B cell (primary cell): ENCODE results near the gene TRPM2. TPM values are rescaled to one million over a fixed set of nuclear protein-coding genes. Genes with fewer than 3 reads are reported as not detected.

Source experiments
- ATAC-seq: fragments of 200-7000 bp; cut with Tn5 transposase; one replicate; pipeline ENCODE4 v1.10.0; 2021; ENCODE audit warnings: low read depth, mild to moderate bottlenecking, moderate number of reproducible peaks, moderate library complexity
- CTCF ChIA-PET: fragments of 350-600 bp; sonication (Branson Sonifier 250); formaldehyde crosslinking; loops from one replicate; lab custom pipeline; 2021; ENCODE audit warnings: antibody characterized with exemption, inconsistent platforms; lab: Charles Lee
- POLR2A ChIA-PET: fragments of 350-600 bp; sonication (Branson Sonifier 250); formaldehyde crosslinking; loops from one replicate; lab custom pipeline; 2021; ENCODE audit warnings: antibody characterized with exemption; lab: Charles Lee
- DNase-seq: peaks from one replicate; pipeline ENCODE4 v3.0.0; 2013
- H2AFZ ChIP-seq: 2 replicates; pipeline ENCODE4 v1.6.1; 2012; ENCODE audit warnings: mild to moderate bottlenecking, low read depth, low read length; ENCODE audit not compliant: insufficient read depth, poor library complexity, severe bottlenecking
- H3K27ac ChIP-seq, 2 donors: 1 replicate in 1 of 2; 2 replicates in 1 of 2; pipeline ENCODE4 v1.5.1; 2012 to 2013; ENCODE audit warnings: low read length in 2 of 2, mild to moderate bottlenecking in 2 of 2, moderate library complexity in 1 of 2
- H3K27me3 ChIP-seq, 4 experiments: fragments of 200-600 bp in 1 of 4; sonication (generic) in 1 of 4; replicated peaks in 1 of 4; 1 replicate in 2 of 4; 2 replicates in 2 of 4; pipeline versions ENCODE4 v1.6.1 to v1.7.0; 2013 to 2016; ENCODE audit warnings: low read length in 3 of 4, mild to moderate bottlenecking in 2 of 4, mixed read lengths in 1 of 4, moderate library complexity in 1 of 4; ENCODE audit not compliant: insufficient read depth in 4 of 4, control insufficient read depth in 3 of 4; ENCODE audit errors: control extremely low read depth in 1 of 4
- H3K36me3 ChIP-seq, 2 experiments: replicated peaks in 1 of 2; 1 replicate in 1 of 2; 2 replicates in 1 of 2; pipeline versions ENCODE4 v1.6.1 to v1.7.1; 2013; ENCODE audit warnings: low read length in 1 of 2; ENCODE audit not compliant: insufficient read depth in 2 of 2, control insufficient read depth in 1 of 2; ENCODE audit errors: control extremely low read depth in 1 of 2, extremely low read depth in 1 of 2
- H3K4me1 ChIP-seq, 2 donors: fragments of 200-600 bp in 1 of 2; sonication (generic) in 1 of 2; 1 replicate in 1 of 2; 2 replicates in 1 of 2; pipeline versions ENCODE4 v1.5.1 to v1.6.1; 2013 to 2017; ENCODE audit warnings: low read length in 2 of 2; ENCODE audit not compliant: control insufficient read depth in 2 of 2, insufficient read depth in 2 of 2
- H3K4me2 ChIP-seq: replicated peaks from 2 replicates; pipeline ENCODE3; 2012; ENCODE audit warnings: mild to moderate bottlenecking, low read depth, low read length; ENCODE audit not compliant: poor library complexity, severe bottlenecking
- H3K4me3 ChIP-seq, 5 experiments: fragments of 200-600 bp in 1 of 5; sonication (generic) in 1 of 5; 1 replicate in 3 of 5; 2 replicates in 2 of 5; pipeline versions ENCODE4 v1.5.1 to v1.7.0; 2011 to 2016; ENCODE audit warnings: low read length in 4 of 5, mild to moderate bottlenecking in 4 of 5, low read depth in 2 of 5, control low read depth in 1 of 5, moderate library complexity in 1 of 5; ENCODE audit not compliant: insufficient read depth in 1 of 5; ENCODE audit errors: control extremely low read depth in 1 of 5, extremely low read depth in 1 of 5
- H3K79me2 ChIP-seq: fragments of 200-600 bp; sonication (generic); one replicate; pipeline ENCODE4 v1.6.0; 2016; ENCODE audit warnings: low read length; ENCODE audit not compliant: control insufficient read depth, insufficient read depth
- H3K9ac ChIP-seq: fragments of 200-600 bp; sonication (generic); 2 replicates; pipeline ENCODE4 v1.6.1; 2017; ENCODE audit warnings: mild to moderate bottlenecking, low read length, moderate library complexity
- H3K9me3 ChIP-seq, 3 donors: one replicate each; pipeline versions ENCODE4 v1.6.1 to v1.7.1; 2013; ENCODE audit warnings: low read length in 2 of 3; ENCODE audit not compliant: control insufficient read depth in 2 of 3, insufficient read depth in 1 of 3; ENCODE audit errors: control extremely low read depth in 1 of 3
- H4K20me1 ChIP-seq: 2 replicates; pipeline ENCODE4 v1.6.0; 2012; ENCODE audit warnings: mild to moderate bottlenecking, low read length; ENCODE audit not compliant: insufficient read depth, control insufficient read depth, poor library complexity, severe bottlenecking
- H3K27ac Mint-ChIP-seq: one replicate; pipeline ENCODE4 v1.8.0; 2021; ENCODE audit warnings: mixed read lengths
- H3K27me3 Mint-ChIP-seq: one replicate; pipeline ENCODE4 v1.8.0; 2021; ENCODE audit warnings: mixed read lengths
- H3K4me1 Mint-ChIP-seq: one replicate; pipeline ENCODE4 v1.8.0; 2021; ENCODE audit warnings: mixed read lengths
- H3K4me3 Mint-ChIP-seq: one replicate; pipeline ENCODE4 v1.8.0; 2021; ENCODE audit warnings: mixed read lengths
- H3K9me3 Mint-ChIP-seq: one replicate; pipeline ENCODE4 v1.8.0; 2022; ENCODE audit warnings: mixed read lengths; ENCODE audit not compliant: insufficient read depth
- CTCF ChIP-seq: fragments of 200-600 bp; IDR thresholded peaks from one replicate; pipeline ENCODE4 v1.8.0; 2022; ENCODE audit warnings: antibody characterized with exemption, mild to moderate bottlenecking
- EZH2 ChIP-seq: IDR thresholded peaks from 2 replicates; pipeline ENCODE4 v1.6.1; 2012; ENCODE audit warnings: borderline replicate concordance, low read depth, mild to moderate bottlenecking, moderate library complexity, low read length; ENCODE audit not compliant: insufficient read depth, poor library complexity, severe bottlenecking
- WGBS: methylation state at CpG from one replicate; pipeline ENCODE4 v1.1.5; 2013; ENCODE audit warnings: missing lambda C conversion rate; ENCODE audit not compliant: insufficient coverage; 5-methylcytosine and 5-hydroxymethylcytosine counted together
- intact Hi-C: fragments of 100-400 bp; cut with micrococcal nuclease; formaldehyde crosslinking; loops from one replicate; pipeline ENCODE4 v1.10.0; 2022
- polyA plus RNA-seq: library from polyadenylated mRNA; depleted of rRNA; stranded (reverse); fragments of >200 nt; gene quantifications from 2 replicates; pipeline ENCODE4 v1.2.3, GENCODE V29; 2012
- total RNA-seq, 2 donors: library from RNA; stranded (reverse); fragments of 120-200 nt in 1 of 2; gene quantifications; 1 replicate in 1 of 2; 2 replicates in 1 of 2; pipeline versions ENCODE4 v1.2.3 to v1.2.4, GENCODE V29; 2013 to 2022

The TRPM2 gene
- total and polyA plus RNA-seq, 2 donors (not counting 1 experiment from before 2014, with no cell fraction given), result 1.6 to 8.4 TPM

GRCh38 chr21:44317241-44317782 lies 36.1 kb upstream of the TRPM2 start:
- no peak overlapping the region for H3K4me3 Mint-ChIP-seq
- peaks cover 75% of the 10 kb centered on the region for H4K20me1 ChIP-seq
- H3K27ac Mint-ChIP-seq, result no peak overlapping the region
- H3K9me3 Mint-ChIP-seq, result no peaks in the 10 kb centered on the region
- H3K79me2 ChIP-seq, result peaks cover 3% of the 10 kb centered on the region
- H3K27me3 ChIP-seq, result no peaks in the 10 kb centered on the region
- H3K36me3 ChIP-seq, result peaks cover 0 to 81% of the 10 kb centered on the region in 2 experiments
- ATAC-seq (no peak), DNase-seq (no peak)
- ChIA-PET CTCF (no interaction called here), POLR2A (no interaction called here)
- no peak overlapping the region for H3K9ac ChIP-seq
- no peak overlapping the region for H3K4me3 ChIP-seq
- no peaks in the 10 kb centered on the region for H3K4me1 ChIP-seq
- 97% methylated on average over 19 of the region's 19 CpGs for WGBS
- no peak overlapping the region for H3K4me2 ChIP-seq
- no peak overlapping the region for H2AFZ ChIP-seq
- intact Hi-C loops, result no loop called here
- H3K4me1 Mint-ChIP-seq, result no peaks in the 10 kb centered on the region
- no peaks in the 10 kb centered on the region for H3K27me3 Mint-ChIP-seq
- no peak for TF ChIP-seq EZH2
- no peak for TF ChIP-seq CTCF
- no peak overlapping the region for H3K27ac ChIP-seq
- H3K9me3 ChIP-seq, result no peaks in the 10 kb centered on the region

GRCh38 chr21:44317871-44318270 lies 35.5 kb upstream of the TRPM2 start:
- Histone ChIP-seq H3K9me3 (no peaks in the 10 kb centered on the region), H2AFZ (no peak overlapping the region), H3K4me3 (no peak overlapping the region), H3K79me2 (peaks cover under 1% of the 10 kb centered on the region), H3K4me1 (no peaks in the 10 kb centered on the region), H3K9ac (no peak overlapping the region), H3K27ac (no peak overlapping the region), H4K20me1 (peaks cover 73% of the 10 kb centered on the region), H3K4me2 (no peak overlapping the region), H3K27me3 (no peaks in the 10 kb centered on the region), H3K36me3 (peaks cover 0 to 82% of the 10 kb centered on the region in 2 experiments)
- ChIA-PET POLR2A (no interaction called here), CTCF (no interaction called here)
- H3K4me1 Mint-ChIP-seq, result no peaks in the 10 kb centered on the region
- H3K27ac Mint-ChIP-seq, result no peak overlapping the region
- no peaks in the 10 kb centered on the region for H3K27me3 Mint-ChIP-seq
- intact Hi-C loops, result no loop called here
- ATAC-seq, result no peak
- no peaks in the 10 kb centered on the region for H3K9me3 Mint-ChIP-seq
- no peak for TF ChIP-seq CTCF
- TF ChIP-seq EZH2, result no peak
- DNase-seq, result no peak
- 94% methylated on average over 22 of the region's 22 CpGs for WGBS
- H3K4me3 Mint-ChIP-seq, result no peak overlapping the region
